GM21619 (cell line): ENCODE results near the gene FAM53B.
"Not testable (repeated sequence)": the region's sequence is repeated elsewhere in the genome, so short reads cannot be mapped to it uniquely, and the experiment has no call there.

Experiments used
- ATAC-seq: cut with Tn5 transposase; IDR thresholded peaks from one replicate; pipeline ENCODE4 v1.9.1; 2021; ENCODE audit not compliant: unreplicated experiment

FAM53B gene, protein sequence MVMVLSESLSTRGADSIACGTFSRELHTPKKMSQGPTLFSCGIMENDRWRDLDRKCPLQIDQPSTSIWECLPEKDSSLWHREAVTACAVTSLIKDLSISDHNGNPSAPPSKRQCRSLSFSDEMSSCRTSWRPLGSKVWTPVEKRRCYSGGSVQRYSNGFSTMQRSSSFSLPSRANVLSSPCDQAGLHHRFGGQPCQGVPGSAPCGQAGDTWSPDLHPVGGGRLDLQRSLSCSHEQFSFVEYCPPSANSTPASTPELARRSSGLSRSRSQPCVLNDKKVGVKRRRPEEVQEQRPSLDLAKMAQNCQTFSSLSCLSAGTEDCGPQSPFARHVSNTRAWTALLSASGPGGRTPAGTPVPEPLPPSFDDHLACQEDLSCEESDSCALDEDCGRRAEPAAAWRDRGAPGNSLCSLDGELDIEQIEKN

DNA sequence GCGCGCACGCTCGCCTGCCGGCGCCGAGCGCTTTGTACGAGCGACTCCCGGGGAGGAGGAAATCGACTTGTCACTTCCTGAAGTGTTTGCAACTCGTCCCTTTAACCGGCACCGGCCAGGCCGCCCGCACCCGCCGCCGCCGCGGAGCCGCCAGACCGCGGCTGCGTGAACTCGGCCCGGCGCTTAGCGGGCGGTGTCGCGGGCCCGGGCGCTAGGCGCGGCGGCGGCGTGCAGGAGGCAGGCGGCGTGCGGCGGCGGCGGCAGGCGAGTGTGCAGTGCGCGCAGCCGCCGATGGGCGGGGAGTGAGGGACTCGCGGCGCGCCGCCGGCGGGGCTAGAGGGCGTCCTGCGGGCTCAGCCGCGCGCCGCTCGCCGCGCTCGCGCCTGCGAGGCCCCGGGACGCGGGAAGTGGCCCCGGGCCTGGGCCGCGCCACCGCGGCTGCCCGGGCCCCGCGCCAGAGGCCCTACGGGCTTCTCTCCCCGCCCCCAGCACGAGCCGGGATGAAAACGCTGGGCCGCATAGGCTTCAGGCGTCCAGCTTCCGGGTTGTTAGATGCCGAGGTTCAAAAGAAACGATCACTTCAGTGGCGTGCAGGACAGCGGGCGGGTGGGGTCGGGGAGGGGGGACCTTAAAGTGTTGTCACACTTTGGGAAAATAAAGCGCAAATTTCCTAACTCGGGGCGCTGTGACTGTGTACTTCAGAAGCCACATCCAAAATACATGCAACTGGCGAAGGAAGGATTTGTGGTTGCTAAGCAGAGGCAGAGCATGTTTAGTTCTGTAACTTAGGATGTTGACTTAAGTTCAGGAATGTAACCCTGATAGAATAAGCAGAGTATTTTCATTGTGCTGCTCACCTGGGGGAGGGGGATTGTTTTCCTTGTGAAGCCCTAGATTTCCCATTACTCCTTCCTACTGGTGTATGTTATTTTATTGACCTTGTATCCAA, at the start of gene FAM53B:
TSS of gene FAM53B (minus strand) at position 277 of the 949 bp plus-strand sequence. CDS start 37,665 bp downstream, outside the sequence.
- ATAC-seq = peak; percentile 60

DNA sequence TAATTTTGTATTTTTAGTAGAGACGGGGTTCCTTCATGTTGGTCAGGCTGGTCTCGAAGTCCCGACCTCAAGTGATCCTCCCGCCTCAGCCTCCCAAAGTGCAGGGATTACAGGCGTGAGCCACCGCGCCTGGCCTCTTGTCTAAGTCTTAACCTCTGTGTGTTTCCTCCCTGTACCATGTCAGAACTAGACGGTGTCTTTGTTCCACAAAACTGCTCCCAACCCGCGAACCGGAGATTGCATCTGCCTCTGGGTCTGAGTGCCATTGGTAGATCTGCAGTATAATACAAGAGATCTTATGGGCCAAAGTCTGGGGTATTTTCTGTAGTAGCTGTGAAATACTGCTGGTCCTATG, 48.8 kb upstream of the FAM53B start:
- no peak for ATAC-seq

DNA sequence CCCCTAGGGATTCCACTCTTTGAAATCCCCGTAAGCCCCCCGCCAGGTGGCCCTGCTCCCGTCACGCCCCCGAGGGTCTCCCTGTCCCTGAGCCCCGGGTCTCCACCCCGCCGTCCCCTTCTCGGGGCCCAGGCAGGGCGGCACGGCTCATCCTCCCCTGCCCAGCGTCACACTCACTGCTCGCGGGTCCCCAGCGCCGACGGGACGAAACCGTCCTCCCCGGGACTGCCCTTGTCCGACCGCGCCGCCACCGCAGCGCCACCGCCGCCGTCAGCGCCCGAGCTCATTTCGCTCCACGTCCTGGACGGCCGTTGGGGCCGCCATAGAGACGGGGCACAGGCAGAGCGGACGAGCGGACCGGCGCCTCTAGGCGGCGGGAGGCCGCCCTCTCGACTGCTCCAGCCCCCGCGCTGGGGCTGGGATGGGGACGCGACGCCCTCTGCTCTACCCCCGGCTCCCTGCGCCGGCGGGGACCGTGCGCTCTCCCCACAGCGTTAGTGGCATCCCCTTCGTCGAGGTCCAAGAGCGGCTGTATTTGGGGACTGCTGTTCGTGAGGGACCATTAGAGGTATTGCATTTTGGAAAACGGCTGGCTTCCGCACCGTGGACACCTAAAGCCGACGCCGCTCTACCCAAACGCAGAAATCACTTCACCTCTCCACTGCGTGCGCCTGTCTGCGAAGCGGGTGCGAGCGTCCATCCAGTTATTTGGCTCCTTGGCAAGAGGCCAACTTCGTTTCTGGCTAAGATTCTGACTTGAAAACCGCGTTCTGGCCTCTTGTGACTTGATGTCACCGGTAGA, 47.6 kb upstream of the FAM53B start, which contains the start of gene EEF1AKMT2:
TSS of gene EEF1AKMT2 (minus strand) at position 341 of the 802 bp plus-strand sequence. CDS start at position 287, 54 bp downstream.
- ATAC-seq = peak; percentile 86

DNA sequence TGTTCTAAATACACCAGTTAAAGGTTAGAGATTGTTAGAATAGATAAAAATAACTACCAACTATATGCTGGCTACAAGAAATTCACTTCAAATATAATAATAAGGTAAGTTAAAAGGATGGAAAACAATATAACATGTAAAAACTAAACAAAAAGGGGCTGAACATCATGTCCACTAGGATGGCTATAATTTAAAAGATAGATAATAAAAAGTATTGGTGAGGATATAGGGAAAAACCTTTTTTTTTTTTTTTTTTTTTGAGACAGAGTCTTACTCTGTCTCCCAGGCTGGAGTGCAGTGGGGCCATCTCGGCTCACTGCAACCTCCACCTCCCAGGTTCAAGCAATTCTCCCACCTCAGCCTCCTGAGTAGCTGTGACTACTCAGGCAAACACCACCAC, 38.7 kb upstream of the FAM53B start:
- ATAC-seq = not testable (repeated sequence)

DNA sequence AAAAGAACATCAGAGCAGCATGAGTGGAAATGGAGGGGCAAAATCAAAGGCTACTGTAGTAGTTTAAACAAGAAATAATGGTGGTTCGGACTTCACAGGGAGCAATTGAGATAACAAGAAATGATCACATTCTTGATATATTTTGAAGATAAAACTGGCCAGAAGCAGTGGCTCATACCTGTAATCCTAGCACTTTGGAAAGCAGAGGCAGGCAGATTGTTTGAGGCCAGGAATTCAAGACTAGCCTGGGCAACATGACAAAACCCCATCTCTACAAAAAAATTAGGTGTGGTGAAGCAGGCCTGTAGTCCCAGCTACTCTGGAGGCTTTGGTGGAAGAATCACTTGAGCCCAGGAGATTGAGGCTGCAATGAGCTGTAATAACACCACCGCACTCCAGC, 24.6 kb upstream of the FAM53B start:
- ATAC-seq = no peak

DNA sequence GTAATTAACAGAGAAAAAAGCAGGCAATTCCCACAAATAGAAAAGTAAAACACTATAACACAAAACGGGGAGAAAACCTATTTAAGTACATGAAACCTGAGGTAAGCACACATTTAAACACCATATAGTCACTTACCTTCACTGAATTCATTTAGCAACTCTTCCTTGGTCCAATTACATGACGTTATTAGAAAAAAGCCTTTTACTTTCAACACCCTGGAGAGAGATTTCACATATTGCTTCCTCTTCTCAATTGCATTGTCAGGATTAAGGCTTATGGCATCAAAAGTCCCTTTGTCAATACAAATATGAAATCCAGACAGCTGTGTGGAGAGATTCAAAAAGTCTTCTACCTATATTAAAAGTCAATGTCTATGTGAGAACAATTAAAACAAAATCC, 21.1 kb upstream of the FAM53B start:
- ATAC-seq = no peak

DNA sequence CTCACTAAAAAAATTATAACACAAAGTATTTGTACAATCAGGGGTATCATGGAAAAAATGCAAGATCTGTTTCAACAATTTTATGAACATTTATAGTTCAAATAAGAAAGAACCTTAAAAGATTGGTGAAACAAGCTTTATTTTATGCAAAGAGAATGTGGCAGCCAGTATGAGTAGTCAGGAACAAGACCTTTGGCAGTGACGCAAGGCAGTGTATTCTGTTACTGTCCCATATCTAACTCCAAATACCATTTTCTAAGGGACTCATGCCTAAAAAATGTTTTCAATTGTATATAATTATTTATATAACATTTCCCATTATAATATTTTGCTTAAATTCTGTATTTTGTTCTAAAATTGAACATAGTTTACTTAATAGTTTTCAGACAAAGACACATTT, 19.1 kb upstream of the FAM53B start:
- no peak for ATAC-seq

DNA sequence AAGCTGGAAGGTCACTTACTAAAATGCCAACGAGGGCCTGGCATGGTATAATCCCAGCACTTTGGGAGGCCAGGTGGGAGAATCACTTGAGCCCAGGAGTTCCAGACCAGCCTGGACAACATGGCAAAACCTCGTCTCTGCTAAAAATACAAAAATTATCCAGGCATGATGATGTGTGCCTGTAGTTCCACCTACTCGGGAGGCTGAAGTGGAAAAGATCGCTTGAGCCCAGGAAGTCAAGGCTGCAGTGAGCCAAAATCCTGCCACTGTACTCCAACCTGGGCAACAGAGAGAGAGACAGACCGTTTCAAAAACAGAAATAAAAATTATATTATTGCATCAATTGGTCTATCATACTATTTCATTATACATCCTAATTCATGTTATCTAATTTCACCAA, 18.1 kb upstream of the FAM53B start:
- ATAC-seq = no peak

DNA sequence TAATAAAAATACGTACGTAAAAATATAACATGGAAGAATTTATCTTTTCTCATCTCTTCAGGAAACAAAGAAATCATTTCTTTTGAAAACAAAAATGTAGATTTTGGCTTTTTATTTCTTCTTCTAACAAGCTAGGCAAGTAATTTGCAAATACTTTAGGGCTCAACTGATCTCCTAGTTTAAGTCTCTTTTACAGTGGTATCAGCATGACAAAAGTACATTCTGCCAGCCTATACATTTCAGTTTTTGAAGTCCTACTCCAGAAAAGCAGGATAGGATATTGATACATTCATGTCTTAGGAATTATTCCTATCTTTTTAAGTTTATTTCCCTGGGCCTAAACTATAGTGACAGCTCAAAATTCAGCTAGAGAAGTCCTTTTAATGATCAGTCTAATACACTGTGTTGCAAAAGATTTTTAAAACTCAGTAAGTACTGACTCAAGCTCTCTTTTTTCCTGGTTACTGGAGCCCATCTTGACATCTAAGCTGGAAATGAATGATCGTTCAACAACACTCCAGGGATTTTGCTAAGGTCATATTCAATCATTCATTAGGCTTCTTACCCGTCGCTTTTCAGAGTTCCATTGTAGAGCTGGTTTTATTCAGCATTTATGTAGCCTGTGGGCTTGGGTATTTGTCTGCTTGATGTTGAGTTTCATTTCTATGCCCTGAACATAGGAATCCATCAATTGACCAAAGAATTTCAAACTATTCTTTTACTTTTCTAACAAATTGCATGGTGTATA, 12.2 kb upstream of the FAM53B start:
- no peak for ATAC-seq

DNA sequence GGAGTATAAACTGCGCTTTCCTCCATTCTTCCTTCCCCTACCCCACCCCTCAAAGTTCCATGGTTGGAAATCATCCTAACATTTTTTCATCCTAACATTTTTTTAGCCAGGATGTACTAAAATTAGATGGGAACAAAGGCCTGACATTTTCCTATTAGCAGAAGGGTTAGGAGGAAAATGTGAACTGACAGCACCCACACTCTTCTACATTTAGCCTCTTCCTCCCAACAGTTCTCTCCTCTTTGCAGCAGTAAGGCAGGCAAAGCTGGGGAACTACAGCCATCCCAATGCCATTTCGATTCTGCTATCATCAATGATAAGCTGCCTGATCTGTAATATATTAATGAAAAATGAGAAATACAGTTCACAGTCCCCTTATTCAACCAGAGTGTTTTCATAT, 11.4 kb upstream of the FAM53B start:
- no peak for ATAC-seq

DNA sequence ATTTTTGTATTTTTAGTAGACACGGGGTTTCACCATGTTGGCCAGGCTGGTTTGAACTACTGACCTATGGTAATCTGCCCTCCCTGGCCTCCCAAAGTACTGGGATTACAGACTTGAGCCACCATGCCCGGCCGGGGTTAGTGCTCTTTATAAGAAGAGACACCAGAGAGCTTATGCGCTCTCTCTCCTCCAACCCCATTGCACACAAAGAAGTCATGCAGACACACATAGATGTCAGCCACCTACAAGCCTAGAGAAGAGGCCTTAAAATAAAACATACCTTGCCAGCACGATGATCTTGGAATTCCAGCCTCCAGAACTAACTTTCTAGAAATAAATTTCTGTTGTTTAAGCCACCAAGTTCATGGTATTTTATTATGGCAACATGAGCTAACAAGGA, 10.0 kb upstream of the FAM53B start:
- ATAC-seq = no peak

DNA sequence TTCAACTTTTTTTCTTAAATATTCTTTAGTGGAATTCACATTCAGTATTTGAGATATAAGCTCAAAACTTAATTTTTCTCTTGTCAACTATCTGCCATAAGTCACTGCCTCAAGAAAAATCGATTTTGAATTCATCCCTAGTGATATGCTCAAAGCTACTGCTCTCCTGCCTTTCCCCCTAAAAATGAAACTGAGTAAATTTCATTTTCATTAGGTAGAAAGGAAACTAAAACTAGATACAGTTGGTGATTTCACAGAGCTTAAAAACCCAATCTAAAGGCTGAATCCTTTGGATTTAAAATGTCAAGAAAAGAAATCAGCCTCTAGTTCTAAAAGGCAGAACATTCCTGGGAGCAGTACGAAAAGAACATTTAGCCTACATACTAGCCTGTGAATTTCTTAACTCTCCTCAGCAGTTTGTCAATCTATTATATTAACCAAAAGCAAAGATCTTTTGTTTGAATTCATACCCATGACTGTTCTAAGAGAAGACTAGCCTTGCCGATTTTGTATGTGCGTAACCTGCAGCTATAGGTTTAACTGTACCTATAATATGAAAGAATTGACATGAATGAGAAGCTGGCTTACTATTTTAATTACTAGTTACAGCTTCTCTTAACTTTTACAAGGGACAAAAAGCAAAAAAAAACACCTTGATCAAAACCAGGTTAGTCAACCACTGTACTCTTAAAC, 4.9 kb upstream of the FAM53B start:
- ATAC-seq = peak; percentile 37

DNA sequence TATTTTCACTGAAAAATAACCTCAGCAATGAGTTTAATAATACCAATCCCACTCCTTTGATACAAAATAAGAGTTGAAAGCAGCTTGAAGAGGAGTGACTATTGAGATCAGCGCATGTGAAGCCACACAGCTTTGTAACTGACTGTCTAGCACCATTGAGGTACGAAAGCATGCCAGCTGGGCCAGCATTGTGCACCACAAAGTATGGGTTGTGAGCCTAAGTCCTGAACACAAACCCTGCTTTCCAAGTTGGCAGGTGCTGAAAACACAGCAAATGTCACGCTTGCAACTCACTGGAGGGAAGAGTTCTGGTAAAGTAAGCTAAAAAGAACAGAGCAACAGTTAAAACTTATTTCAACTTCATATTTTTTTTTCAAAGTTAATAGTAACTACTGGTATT, 4.0 kb upstream of the FAM53B start:
- ATAC-seq = no peak

DNA sequence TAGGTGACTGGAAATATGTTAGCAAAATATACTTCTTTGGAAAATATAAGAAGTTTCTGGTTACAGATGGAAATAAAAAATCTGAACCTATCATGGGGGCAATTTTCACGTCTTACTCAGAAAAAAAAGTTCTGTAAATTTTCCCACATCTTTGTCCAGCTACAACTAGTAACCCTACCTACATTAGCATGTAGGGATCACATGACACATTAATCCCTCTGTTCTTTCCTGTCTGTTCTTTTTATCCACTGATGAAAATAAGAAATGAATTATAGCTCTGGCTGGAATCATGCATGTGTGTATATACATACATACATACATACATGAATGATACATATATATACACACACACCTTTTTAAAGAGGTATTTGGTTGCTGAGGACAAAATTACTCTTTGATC, 3.6 kb upstream of the FAM53B start:
- ATAC-seq = no peak

DNA sequence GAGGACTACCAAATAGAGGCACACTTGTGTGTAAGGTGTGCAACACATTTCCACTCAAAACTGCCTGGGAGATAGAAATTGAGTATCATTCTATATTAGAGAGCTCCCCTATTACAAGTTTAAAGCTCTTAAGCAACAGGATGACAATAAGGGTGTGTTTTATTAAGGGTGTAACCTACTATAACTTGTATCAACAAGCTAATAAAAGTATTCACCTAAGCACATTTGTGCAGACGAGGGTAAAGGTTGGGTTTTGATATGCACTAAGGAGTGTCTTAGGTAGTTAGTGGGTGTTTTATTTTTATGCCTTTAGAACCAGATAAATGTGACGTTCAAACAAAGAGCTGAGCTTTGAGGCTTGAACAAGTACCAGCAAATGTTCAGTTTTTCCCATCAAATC, 2.8 kb upstream of the FAM53B start:
- ATAC-seq = no peak

DNA sequence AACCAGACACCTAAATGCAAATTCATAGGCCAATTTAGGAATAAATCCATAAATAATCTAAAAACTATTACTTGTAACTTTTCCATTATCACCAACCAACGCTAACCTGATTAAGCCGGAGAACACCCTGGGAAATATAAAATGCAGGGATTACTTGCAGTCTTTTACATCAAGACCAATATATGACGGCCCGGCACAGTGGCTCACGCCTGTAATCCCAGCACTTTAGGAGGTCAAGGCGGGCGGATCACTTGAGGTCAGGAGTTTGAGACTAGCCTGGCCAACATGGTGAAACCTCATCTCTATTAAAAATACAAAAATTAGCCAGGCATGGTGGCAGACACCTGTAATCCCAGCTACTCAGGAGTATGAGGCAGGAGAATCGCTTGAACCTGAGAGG, 2.3 kb upstream of the FAM53B start:
- ATAC-seq = not testable (repeated sequence)

DNA sequence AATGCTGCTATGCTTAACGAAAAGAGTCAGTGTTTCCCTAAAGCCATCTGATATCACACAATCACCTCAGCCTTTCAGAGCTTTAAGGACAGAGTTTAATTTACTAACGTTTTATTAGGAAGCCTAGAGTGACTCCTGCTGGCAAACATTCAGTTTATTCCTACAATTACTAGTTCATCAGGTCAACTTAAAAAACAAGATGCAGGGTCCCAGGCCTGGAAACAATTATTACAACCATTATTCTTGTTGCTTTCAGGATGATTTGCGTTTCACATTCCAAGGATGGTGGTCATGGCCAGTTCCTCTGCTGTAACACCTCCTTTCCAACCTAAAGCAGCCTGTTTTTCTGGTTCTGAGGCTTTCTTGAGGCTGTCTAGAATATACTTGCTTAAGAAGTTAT, 1.5 kb upstream of the FAM53B start:
- ATAC-seq = no peak

DNA sequence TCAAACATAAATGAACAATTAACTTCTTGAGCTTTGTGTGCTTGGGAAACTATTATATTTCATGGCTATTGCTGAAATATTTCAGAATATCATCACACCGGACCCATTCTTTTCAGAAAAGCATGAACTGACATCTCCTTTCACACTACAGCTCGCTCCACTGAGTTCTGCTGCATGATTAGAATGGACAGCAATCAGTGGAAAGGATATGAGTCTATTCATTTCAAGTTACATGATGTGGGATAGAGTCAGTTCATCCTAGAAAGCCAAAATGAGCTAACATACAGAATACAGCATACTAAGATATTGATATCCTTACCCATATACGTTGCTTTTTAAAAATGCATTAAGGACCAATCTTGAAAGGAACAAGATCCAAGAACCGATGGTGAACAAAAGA, 1.1 kb upstream of the FAM53B start:
- no peak for ATAC-seq

DNA sequence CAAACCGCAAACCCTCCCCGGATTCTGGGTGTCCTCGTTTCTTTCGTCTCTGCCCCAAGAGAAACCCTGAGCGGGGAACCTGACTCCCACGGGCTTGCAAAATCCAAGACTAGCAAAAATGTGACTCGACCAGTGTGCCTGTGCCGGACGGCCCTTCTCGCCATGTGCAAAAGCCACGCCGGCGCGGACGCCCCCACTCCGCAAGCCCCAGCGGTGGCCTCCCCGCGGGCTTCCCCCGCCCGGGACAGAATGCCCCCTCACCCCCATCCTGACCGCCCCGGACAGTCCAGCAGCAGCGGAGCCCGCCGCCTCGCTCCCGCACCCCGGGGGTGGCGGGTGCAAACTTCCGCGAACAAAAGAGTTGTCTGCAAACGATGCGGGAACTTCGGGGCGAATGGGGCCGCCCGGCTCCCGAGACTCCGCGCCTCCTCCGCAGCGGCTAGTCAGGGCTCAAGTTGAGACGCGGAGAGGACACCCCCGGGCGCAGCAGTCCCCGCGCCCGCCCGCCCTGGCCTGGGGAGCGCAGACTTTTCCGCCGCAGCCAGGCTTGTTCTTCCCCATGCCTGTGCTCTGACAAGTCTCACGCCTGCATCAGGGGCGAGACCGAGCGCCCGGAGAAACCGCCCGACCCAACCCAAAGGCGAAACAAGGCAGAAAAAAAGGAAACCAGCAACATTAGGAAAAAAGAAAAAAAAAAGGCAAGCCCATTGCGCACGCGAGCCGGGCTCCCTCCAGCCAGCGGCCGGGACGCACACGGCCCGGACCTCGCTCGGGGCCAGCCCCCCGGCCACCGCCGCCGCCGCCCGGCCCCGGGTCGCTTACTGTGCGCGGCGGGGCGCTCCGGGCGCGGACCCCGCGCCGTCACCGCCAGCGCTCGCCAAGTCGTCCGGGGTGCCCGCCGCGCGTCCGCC, 732 bp downstream of the FAM53B start:
- peak; percentile 27 for ATAC-seq
